Measurements from ENCODE around the gene TCEAL7. TPM values are rescaled to one million over a fixed set of nuclear protein-coding genes. Genes with fewer than 3 reads are reported as not detected.
A peak's percentile ranks its signal among the peaks of the same experiment; 100 is the strongest.
"Not testable (repeated sequence)": the region's sequence is repeated elsewhere in the genome, so short reads cannot be mapped to it uniquely, and the experiment has no call there.

TCEAL7 gene
- 253 TPM for polyA plus RNA-seq (ENCODE audit: insufficient read length)

DNA sequence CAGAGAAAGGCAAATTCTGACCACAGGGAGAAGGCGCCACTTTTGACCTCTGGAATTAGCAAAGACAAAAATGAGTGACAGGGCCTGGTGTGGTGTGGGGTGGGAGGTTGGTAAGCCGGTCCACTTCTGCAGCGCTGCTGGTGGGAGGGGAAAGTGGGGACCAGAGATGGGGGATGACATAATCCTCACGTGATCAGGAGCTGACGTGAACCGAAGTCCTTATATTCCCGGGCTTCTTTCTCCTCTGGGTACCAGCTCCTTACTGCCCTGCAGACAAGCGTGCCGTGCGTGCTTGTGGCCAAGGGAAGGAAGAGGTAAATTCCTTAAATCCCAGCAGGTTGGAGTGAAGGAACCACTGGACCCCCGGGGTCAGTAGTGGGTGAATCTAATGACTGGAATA, at the start of gene TCEAL7:
Gene TCEAL7, plus strand, starts transcription at position 249 of the 400 bp plus-strand sequence. CDS start 1,165 bp downstream, outside the sequence.
- peak; percentile 79 for DNase-seq

GRCh38 chrX:103293118-103293517, 36.9 kb upstream of the TCEAL7 start:
- DNase-seq = no peak

DNA sequence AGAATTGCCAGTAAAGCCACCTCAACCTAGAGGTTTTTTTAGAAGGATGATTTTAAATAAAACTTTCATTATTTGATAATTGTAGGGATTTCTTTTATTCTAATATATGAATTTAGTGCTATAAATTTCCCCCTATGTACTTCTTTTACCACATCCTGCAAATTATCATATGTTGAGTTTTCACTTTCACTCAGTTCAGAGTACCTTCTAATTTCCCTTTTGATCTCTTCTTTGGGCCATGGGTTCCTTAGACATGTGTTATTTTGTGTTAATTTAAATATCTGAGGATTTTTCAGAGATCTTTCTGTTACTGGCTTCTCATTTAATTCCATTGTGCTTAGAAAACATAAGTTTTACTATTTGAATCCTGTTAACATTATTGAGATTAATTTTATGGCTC, 25.3 kb upstream of the TCEAL7 start:
- no peak for DNase-seq

DNA sequence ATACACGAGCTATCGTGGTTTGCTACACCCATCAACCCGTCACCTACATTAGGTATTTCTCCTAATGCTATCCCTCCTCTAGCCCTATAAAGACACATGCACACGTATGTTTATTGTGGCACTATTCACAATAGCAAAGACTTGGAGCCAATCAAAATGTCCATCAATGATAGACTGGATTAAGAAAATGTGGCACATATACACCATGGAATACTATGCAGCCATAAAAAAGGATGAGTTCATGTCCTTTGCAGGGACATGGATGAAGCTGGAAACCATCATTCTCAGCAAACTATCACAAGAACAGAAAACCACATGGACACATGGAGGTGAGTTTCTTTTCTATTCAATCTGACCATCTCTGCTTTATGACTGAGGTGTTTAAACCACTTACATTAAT, 24.4 kb upstream of the TCEAL7 start:
- DNase-seq = not testable (repeated sequence)

GRCh38 chrX:103309860-103310554, 20.0 kb upstream of the TCEAL7 start:
- DNase-seq = no peak

DNA sequence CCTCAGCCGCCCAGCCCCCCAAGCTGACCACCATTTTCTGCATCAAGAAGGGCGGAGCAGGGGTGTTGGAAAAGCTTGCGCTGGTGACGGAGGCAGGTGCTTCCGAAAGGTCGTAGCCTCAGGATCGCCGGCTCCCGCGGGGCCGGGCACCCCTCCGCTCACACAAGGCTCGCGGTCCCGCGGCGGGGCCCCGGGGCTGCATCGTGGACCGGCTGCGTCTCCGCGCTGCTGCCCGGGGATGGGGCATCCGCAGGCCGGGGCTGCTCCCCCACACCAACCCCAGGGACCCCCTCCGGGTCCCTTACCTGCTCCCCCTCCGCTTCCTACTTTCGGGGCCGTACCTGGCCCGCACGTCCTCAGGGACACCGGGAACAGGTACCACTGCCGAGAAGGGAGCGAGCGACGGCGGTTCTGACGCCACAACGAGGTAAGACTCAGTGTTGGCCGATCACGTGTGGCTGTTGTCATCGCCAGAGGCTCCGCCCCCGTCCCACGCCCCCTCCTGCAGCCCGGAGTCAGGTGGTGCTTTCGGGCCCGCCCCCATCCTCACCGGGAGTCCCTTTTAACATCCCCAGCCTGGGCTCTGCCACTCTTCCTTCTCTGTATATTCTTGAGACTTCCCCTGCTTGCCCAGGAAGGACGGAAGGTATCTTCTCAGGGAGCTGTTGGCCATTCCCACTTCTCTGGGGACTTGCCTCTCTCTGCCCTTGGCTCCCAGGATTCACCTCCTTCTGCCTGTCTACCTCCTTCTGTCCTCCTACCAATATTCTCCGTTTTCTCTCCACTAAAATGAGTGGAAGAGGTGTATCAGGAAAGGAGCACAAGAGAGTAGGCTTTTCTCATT, 19.3 kb upstream of the TCEAL7 start, which contains the start of gene BEX2:
Gene BEX2, minus strand, starts transcription at position 436 of the 844 bp plus-strand sequence. CDS start 1,014 bp downstream, outside the sequence.
- no peak for DNase-seq

DNA sequence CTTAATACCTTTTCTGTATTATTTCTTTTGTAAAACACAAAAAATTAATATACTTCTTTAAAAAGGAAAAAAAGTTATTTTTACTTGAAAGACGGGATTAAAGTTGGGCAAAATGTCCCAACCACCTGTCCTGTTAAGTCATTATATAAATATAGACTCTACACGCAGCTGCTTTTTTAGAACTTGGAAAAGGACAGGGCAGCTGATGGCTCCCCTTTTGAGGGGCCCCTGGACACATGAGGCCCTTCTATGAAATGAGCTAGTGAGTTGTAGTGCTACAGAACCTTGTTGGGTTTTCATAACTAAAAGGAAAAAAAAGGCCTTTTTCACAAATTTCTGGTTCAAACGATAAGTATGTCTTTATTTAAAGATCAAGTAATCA, 18.6 kb upstream of the TCEAL7 start:
- DNase-seq = no peak

GRCh38 chrX:103330681-103331288, 746 bp downstream of the TCEAL7 start:
- DNase-seq = peak; percentile 57

- DNase-seq = no peak
These were observed 8.6 kb downstream of the TCEAL7 start for GRCh38 chrX:103338663-103339062.

GRCh38 chrX:103343105-103343504, 13.1 kb downstream of the TCEAL7 start:
- peak; percentile 29 for DNase-seq

- DNase-seq = no peak
These were observed 14.6 kb downstream of the TCEAL7 start for GRCh38 chrX:103344606-103345005.

GRCh38 chrX:103347682-103348397, 17.8 kb downstream of the TCEAL7 start:
- DNase-seq = no peak

- DNase-seq = peak; percentile 86
These were observed 26.2 kb downstream of the TCEAL7 start, which contains the start of gene TCEAL9 for GRCh38 chrX:103356130-103356798. TCEAL9 (plus strand) TSS chrX:103356506; CDS start chrX:103357685, 1,179 bp downstream.

DNA sequence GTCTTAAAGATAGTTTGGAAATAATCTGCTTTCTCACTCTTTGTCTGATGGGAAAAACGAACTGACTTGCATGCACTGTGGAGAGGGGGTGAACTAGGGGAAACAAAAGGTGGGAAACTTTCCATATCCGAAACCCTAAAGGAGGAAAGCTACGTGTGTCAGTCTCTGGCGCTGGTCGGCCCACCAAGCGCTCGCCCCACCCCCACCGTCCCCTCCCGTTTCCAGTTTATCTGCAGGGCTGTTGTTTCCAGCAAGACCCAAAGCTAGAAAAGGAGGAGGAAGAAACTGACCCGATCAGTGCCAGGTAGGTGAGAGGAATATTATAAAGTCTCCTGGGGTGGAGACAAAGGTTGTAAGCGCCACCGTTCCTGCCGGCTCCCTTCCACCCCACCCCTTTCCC, 26.8 kb downstream of the TCEAL7 start:
- DNase-seq = peak; percentile 49

GRCh38 chrX:103357871-103358270, 27.8 kb downstream of the TCEAL7 start:
- DNase-seq = no peak

GRCh38 chrX:103359605-103360004, 29.6 kb downstream of the TCEAL7 start:
- not testable (repeated sequence) for DNase-seq

- DNase-seq = no peak
These were observed 30.1 kb downstream of the TCEAL7 start for GRCh38 chrX:103360092-103360491.

DNA sequence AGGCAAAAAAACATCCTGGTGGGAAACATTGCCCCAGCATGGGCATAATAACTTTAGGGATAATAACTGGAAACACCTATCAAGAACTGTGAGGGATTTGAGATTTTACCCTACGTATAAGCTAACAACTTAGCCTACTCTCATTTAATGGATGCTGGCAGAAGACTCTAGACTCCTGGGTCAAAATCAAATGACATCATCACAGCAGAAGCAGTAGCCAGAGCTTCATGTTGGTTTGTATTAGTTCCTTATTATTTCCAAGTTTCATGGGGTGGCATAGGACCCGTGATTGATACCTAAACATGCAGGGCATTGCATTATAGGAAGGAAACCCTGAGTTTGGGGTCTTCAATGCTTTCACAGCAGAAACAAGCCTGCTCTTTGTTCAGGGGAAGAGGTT, 30.9 kb downstream of the TCEAL7 start:
- no peak for DNase-seq

- DNase-seq = no peak
These were observed 31.8 kb downstream of the TCEAL7 start for GRCh38 chrX:103361798-103362197.

- no peak for DNase-seq
These were observed 32.4 kb downstream of the TCEAL7 start for GRCh38 chrX:103362474-103362873.

- DNase-seq = no peak
These were observed 33.0 kb downstream of the TCEAL7 start for GRCh38 chrX:103363046-103363445.

DNA sequence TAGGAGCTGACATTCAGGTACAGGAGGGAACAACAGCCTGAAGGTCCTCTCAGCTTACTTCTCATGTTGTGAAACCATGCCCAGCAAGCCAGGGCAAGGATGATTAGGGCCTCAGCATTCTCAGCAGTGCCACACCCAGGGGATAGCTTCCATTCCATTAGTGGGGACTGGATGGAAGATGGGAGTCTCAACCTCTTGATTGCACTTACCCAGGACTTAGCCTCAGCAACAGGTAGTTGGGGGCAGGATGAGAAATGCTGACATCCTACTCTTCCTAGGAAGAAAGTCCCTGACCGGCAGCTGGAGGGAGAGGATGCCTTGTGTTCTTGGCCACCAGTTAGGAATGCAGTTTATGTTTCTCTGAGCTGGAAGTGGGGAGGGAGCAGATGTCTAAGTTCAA, 37.5 kb downstream of the TCEAL7 start:
- no peak for DNase-seq
